Measurements from ENCODE around the gene SRRM2. TPM values are rescaled to one million over a fixed set of nuclear protein-coding genes. Genes with fewer than 3 reads are reported as not detected.
"Not testable (repeated sequence)": the region's sequence is repeated elsewhere in the genome, so short reads cannot be mapped to it uniquely, and the experiment has no call there.

Gene SRRM2
- total RNA-seq, 1 donor from 2014 or later: 114 TPM

DNA sequence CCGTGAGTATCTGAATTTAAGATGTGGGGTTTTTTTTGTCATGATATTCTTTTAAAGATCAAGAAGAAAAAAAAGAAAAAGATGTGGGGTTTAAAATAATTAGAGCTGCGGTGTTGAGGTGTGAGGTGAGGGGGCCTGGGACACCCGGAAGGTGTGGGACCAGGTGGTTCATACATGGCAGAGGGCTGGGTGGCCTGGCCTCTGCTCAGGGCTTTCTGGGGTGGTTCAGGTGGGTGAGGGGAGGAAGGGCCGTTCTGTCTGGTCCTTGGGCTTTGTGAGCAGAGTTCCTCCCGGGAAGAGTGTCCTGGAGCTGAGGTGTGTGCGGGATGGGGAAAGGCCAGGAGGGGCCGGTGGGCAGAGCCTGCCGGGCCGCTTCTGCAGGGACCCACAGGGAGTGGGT is 37.4 kb upstream of the SRRM2 start:
- no peak for DNase-seq (ENCODE audit: low read depth)

DNA sequence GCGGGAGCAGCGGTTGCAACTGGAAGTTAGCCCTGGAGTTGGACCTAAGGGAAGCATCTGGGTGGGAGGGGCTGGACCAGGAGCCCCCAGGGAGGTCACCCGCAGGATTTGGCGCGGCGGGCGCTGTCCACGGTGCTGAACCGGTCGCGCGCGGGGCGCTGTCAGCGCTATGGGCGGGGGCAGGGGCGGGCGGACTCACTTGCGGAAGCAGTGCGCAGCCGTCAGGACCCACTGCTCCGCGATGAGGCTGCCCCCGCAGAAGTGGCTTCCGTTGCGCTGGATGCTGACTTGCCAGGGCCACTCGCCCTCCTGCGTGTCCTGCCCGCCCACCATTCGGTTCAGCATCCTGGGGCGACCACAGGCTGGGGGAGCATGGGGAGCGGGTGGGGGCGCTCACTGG is 36.9 kb upstream of the SRRM2 start:
- no peak for DNase-seq (ENCODE audit: low read depth)

DNA sequence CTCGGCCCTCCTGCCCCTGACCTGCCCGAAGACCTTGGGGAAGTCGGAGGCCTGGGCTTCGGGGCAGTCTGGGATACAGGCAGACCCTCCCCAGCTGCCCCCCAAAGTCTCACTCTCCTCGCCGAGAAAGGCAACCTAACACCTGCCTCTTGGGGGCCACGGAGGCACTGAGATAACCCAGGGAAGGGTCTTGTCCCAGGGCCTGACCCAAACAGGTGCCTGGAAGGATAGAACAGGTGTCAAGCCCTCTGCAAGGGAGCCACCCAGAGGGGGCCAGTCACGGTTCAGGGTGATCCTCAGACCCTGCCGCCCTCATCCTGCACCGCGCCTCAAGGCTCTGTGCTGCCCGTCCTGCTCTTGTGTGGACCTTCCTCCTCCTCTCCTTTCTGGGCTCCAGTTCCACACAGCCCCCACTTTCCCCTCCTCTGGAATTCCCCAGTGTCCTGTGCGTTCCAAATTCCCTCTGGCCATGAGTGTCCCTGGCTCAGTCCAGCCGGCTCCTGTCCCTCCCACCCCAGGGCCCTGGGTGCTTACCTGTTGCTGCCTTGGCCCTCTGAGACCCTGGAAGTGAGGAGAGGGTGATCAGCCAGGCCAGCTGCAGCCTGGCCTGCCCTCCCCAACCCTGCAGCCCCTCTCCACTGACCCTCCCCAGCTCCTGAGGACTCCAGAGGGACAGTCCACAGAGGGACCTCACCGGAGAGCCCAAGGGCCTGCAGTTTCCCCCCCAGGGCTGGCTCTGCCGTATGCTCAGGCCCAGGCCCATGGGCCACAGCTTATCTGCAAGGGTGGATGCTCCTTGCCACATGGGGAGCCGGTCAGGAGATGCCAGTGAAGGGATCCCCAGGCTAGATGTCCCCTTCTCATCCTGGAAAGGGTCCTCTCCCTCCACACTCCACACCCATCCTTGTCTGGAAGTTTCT is 36.2 kb upstream of the SRRM2 start:
- DNase-seq (ENCODE audit: low read depth): no peak

DNA sequence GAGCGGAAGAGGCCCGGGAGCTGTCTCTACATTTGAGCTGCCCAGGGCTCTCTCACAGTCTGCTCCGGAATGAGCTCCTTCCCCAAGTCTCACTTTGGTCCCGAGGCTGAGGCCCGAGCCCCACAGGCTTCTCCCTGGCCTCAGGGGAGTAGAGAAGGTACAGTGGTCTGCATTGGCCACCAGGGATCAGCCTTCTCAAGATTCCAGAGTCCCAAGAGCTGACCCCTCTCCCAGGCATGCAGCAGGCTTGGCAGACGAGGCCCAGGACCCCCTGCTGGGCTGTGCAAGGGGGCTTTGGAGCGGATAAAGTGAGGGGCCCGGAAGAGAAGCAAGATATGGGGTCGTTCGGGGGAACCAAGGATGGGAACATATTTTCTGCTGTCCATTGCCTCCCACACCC is 35.5 kb upstream of the SRRM2 start:
- DNase-seq (ENCODE audit: low read depth): no peak

DNA sequence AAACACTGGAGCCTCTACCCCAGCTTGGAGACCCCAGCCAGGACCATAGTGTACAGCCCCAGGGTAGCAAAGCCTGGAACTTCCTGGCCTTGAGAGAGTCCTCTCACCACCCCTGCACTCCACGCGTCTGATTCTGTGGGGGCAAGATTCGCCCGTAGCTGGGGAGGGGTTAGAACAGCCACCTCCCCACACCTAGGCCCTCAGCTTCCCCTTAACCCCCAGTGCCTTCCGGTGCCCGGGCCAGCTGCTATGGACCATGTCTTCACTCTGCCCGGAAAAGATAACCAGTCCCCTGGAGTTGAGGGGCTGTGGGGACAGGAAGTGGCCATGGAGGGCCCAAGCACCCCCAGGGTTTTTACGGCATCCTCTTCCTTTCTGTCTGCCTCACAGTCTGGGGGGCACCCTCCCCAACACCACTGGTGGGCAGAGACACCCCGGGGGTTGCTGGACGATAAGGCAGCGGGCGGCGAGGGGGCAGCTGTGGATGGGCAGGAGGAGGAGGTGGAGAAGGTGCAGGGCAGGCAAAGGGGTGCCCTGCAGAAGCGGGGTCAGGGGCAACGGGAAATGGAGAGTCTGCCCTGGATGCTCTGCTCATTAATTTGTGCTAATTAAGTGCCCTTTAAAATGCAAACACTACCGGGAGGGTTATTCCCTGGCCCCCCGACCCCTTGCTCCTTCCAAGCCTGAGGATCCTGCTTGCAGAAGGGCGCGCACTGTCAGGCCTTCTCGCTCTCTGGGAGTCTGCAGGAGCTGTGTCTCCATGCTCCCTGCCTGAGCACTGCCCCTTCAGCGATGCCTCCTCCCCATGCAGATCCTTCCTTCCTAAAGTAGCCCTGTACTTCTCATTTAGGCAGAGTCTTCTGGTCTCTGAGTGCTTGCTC is 34.8 kb upstream of the SRRM2 start:
- DNase-seq (ENCODE audit: low read depth): no peak

DNA sequence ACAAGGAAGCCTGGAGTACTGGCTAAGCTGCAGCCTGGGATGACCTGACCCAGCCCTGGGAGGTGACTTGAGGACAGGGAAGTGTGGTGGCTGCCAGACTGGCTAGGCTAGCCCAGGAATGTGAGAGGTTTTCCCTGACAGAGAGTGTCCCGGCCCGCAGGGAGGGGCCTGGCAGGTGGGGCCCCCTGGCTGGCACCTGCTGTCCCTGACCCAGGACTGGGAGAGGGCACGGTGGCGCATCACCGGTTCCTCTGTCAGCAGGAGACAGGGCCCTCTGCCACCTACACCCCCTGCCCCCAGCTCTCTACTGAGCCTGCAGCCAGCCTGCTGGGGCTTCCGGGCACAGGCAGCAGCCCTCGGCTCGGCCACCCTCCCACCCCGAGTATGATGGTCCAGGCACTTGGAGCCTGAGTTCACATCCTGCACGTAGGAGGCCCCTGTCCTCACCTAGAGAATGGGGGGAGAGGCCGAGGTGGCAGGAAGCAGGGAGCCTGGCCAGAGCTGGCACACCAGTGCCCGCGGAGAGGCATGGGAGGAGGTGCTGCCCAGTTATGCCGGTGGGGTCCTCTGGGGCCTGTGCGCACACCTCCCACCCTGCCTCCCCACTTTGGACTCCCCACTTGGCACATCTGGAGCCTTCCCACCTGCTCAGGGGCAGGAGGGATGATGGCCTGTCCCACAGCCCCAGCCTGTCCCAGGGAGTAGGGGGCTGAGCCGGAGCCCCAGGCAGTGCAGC is 32.9 kb upstream of the SRRM2 start:
- DNase-seq (ENCODE audit: low read depth): no peak

DNA sequence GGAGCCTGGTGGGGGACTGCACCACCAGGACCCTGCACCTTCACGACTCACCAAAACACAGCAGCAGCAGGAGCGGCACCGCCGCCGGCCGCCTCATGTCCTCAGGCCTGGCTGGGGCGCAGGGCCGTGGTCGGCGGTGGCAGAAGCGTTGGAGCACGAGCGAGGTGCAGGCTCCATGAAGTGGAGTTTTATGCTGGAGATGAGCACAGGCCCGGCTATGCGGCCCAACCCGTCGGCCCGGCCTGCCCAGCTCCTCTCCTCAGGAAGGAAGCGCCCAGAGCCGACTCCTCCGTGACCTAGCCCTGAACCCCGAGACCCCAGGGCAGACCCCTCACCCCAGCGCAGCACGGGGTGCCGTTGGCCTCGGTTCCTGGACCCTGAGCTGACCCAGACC is 32.4 kb upstream of the SRRM2 start, which contains the start of gene PRSS27:
Gene PRSS27 (minus strand): TSS at position 161 of the 394 bp plus-strand sequence. CDS start 64 bp downstream, at position 97.
- no peak for DNase-seq (ENCODE audit: low read depth)

DNA sequence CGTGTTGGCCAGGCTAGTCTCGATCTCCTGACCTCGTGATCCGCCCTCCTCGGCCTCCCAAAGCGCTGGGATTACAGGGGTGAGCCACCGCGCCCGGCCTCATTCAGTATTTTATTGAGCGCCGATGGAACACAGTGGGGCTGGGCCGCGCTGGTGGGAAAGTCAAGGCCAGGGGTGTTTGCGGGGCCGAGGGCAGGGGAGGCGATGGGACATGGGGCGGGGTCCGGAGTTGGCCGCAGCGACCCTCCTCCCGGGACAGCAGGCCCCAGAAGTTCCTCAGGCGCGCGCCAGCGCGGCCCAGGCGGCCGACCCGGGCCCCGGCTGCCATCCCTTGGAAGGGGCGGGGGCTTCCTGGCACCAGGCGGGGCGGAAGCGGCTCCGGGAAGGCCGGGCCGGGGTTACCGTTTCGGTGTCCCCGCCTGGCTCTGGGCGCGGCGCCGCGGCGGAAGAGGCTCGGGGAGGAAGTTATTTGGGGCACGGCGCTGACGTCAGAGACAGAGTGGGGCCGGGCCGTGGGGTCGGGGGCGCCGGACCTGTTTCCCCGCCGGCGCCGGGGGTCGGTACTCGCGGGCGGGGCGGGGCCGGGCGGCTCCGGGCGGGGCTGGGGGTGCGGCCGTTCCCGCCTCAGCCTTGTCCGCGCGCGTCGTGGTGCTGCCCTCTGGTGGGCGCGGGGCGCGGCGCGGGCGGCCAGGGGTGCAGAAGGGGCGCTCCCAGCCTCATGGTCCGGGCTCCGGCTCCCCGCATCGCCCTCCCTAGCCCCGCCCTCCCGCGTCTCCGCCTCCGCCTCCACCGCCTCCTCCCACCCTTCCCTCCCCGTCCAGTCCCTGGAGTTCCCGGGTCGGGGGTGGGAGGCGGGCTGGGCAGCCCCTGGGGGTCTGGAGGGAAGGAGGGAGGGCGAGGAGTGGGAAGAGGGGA is 31.5 kb upstream of the SRRM2 start:
- peak; percentile 36 for DNase-seq (ENCODE audit: low read depth)

DNA sequence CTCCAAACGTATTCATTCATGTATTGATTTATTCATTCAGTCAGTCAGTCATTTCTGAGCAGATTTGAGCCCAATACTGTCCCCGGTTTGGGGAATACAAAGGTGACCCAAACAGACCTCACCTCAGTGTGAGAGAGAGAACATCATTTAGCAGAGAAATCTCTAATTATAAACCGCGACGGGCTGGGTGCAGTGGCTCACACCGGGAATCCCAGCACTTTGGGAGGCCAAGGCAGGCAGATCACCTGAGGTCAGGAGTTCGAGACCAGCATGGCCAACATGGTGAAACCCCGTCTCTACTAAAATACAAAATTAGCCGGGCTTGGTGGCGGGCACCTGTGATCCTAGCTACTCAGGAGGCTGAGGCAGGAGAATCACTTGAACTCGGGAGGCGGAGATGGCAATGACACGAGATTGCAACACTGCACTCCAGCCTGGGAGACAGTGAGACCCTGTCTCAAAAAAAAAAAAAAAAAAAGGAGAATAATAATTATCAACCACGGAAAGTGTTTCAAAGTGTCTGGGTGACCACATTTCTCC is 30.7 kb upstream of the SRRM2 start:
- DNase-seq (ENCODE audit: low read depth): not testable (repeated sequence)

DNA sequence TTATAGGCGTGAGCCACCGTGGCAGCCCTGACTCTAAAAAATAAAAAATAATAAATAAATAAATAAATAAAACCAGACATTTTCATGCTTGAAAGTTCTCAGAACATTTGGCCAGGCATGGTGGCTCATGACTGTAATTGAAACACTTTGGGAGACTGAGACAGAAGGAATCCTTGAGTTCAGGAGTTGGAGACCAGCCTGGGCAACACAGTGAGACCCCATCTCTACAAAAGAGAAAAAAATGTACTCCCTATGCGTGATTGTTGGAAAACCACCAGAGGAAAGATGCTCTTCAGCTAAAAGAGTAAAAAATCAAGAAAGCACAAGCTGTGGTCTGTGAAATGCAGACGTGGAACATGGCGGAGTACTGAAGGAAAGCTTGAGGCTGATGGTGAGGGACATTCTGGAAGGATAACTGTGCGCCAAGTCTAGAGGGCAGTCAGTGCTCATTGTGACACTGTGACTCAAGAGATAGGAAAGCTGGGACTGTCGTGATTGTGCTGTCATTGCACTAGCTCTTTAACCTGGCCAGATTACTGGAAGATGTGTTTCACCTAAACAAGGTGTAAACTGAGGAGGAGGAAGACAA is 28.3 kb upstream of the SRRM2 start:
- DNase-seq (ENCODE audit: low read depth): no peak

DNA sequence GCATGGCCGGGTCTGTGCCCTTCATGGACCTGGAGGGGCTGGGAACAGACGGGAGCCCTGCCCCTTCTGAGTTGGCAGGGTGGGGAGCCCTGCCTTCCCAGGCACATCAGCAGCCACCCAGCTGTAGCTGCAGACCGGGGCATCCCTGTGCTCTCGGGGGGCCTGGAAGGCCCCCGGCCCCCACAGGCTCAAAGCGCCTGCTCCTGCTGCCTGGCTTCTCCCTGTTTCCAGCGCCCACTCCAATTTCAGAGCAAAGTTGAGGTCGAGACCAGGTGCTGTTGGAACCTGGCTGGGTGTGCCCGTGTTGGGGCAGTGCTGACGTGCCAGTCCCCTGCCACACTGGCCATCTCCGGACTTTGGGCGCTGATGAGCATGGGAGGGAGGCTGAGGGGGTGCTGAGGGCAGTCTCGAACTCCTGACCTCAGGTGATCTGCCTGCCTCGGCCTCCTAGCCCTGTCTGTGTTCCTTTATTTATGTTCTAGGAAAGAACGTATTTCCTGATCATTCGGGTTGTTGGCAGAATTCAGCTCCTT is 27.6 kb upstream of the SRRM2 start:
- DNase-seq (ENCODE audit: low read depth): no peak

DNA sequence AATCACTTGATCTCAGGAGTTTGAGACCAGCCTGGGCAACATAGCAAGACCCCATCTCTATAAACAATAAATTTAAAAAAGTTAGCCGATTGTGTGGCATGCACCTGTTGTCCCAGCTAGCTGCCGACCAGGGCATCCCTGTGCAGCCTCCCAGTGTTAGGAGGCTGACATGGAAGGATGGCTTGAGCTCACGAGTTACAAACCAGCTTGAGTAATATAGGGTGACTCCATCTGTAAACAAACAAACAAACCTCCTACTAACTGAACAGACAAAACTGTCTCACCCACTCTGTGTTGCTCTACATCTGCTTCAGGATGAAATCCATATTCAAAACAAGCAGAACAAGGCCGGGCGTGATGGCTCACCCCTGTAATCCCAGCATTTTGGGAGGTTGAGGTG is 25.5 kb upstream of the SRRM2 start:
- DNase-seq (ENCODE audit: low read depth): no peak

DNA sequence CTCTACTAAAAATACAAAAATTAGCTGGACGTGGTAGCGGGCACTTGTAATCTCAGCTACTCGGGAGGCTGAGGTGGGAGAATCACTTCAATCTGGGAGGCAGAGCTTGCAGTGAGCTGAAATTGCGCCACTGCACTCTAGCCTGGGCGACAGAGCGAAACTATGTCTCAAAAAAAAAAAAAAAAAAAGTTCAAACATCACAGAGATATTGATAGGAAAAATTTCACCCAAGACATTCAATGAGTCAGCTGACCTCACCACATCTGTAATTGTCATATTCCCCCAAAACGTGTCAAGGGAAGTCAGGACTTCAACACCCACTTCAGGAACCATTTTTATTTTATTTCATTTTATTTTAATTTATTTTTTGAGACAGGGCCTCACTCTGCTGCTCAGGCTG is 24.4 kb upstream of the SRRM2 start:
- no peak for DNase-seq (ENCODE audit: low read depth)

DNA sequence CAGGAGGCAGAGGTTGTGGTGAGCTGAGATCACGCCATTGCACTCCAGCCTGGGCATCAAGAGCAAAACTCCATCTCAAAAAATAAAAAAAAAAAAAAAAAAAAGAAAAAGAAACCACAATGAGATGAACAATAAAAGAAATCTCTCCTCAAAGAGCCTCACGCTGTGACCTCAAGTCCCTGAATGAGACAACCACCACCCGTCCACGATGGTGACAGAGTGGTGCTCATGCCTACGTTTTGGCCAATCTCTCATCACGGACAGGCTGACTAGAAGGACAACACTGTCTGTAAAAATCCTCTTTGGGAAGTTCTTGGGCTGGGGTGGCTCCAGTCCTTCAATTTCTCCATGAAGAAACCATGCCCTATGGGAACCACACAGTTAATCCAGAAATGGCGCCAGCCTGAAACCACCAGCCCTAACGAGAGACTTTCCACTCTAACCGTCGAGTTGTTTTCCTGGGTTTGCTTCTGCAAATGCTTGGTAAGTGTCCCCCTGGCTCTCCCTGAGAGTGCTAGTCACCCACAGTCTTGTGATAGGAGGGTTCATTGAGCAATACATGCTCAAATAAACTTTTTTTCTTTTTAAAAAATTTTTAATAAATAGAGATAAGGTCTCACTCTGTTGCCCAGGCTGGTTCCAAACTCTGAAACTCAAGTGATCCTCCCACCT is 17.5 kb upstream of the SRRM2 start:
- DNase-seq (ENCODE audit: low read depth): no peak

DNA sequence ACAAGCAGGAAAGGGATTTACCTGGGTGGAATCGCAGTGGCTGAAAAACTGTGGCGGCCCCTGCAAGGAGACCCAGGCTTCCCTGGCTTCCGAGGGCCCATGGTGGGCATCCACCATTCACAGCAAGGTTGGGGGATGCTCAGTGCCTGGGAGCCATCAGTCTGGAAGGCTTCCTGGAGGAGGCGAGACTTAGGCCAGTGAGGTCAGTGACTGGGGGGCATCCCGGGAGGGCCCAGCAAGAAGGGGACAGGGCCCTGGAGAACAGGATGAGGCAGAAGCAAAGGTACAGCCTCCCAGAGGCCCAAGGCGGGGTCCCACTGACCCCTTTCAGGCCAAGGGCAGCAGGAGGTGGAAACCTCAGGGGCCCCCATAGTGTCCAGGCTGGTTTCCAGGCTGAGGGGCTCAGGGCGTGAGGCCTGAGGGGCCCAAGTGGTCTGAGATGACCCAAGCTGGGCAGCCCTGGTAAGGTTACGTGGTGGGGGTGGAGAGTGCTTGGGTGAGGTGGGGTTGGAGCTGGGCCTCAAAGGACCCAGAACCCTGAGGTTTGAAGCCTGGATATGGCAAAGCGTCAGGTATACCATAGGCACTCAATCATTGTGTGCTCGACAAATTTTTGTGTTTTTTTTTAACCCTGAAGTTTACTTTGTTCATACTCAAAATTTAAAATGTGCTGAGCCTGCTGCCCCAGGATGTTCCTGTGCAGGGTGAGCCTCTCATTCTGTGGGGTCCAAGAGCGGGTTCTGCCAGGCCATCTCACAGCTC is 15.8 kb upstream of the SRRM2 start:
- no peak for DNase-seq (ENCODE audit: low read depth)

DNA sequence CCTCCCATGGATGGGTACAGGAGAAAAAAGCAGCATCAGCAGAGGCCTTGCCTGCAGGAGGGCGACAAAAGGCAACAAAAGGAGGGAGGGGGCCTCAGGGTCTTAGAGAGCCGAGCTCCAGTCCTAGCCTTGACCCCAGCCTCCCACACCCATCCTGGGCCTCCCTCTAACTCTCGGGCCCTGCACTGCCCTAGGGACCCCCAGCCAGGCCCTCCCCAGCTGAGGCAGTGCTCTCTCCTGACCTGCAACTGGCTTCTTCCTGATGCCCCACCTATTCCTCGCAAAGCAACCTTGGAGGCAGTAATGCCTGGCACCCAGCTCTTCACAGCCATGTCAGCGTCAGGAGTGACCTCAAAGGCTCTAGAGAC is 15.2 kb upstream of the SRRM2 start:
- DNase-seq (ENCODE audit: low read depth): no peak

DNA sequence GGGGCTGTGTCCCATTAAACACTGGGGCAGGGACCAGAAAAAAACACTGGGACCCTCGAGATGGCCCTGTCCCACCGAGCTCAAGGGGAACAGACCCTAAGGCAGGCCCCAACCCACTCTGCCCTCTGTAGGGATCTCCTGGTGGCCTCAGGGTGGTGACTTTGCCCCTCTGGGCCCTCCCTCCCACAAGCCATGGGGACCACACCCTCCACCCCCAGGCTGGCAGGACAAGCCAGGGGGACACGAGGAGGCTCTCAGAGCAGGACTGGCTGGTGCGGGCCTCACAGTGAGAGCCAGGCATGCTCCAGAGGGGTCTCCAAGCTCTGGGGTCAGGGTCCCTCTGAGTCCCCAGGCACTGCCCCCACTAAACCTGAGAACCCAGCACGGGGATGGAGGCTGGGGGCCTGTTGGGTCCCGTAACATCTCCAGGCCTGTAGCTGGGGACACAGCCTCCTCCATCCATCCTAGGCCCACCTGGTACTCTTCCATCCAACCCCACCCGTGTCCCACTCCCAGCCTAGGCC is 14.5 kb upstream of the SRRM2 start:
- no peak for DNase-seq (ENCODE audit: low read depth)

DNA sequence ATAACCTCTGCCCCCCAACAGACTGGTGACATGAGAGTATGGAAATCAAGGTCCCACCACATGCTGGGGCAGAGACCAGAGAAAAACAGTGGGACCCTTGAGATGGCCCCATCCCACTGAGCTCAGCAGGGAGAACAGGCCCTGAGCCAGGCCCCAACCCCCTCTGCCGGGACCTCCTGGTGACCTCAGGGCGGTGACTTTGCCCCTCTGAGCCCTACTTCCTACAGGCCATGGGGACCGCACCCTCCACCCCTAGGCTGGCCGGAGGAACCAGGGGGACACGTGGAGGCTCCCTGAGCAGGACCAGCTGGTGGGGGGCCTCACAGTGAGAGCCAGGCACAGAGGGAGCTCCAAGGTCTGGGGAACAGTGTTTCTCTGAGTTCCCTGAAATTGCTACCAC is 13.8 kb upstream of the SRRM2 start:
- no peak for DNase-seq (ENCODE audit: low read depth)

Data from renal cortical epithelial cell (primary cell).